ENCODE data around the gene LIAS.
"Not testable (repeated sequence)": the region's sequence is repeated elsewhere in the genome, so short reads cannot be mapped to it uniquely, and the experiment has no call there.

LIAS gene

DNA sequence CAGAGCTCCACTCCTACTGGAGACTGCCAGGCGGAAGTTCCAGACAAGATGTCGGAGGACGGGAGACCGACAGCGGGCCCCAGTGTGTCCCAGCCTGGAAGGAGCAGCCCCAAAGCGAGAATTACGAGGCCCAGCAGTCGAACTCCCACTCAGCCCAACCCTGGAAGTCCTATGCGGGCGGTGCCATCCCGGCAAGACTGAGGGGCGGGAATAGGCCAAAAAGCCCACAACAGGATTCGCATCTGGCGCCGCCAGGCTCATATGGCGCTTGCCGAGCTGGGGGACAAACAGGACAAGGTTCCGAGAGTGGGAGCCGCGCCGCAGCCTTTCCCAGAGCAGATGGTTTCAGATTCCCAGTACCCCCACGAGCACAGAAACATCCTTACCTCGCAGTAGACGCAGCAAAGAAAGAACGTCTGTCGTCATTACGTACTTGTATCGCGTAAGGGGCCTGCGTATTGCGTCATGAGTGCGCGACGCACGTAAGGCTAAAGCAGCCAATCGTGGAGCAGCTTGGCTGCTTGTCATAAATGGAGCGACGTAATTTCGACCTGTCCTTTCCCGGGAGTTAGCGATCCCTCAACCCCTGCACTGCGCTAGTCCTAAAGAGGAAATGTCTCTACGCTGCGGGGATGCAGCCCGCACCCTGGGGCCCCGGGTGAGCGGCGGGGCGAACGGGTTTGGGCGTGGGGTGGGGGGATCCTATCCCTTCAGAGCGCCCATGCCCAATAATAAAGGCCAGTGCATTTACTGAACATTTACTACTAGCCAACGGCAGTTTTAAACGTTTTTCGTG is at the start of gene LIAS, which contains the start of gene RPL9:
Gene LIAS, plus strand, starts transcription at position 552 of the 796 bp plus-strand sequence. Its CDS starts 62 bp downstream, at position 614.
Gene RPL9, minus strand, starts transcription at position 418 of the 796 bp plus-strand sequence. CDS start 483 bp downstream, outside the sequence.
- in situ Hi-C loops (cut with MboI; ENCODE audit: low sequenced_read_pairs) = no loop called here

DNA sequence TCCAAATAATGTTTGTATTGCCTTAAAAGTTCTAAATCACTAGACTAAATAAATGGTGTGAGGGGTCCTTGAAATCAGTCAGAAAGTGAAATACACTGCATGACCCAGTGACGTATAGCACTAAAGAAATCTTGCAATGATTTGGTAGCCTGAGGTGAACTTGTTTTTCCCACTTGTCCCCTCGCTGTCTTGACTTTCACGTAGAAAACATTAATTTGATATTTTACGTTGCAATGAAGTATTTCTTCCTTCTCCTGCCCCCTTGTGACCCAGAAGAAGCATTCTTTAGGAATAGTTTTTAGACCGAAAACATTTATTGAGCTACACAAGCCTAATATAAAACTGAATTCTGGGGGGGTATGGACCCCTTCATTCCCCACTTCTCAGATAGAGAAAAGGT is 48.4 kb upstream of the LIAS start:
- in situ Hi-C loops (cut with MboI; ENCODE audit: low sequenced_read_pairs) = no loop called here

DNA sequence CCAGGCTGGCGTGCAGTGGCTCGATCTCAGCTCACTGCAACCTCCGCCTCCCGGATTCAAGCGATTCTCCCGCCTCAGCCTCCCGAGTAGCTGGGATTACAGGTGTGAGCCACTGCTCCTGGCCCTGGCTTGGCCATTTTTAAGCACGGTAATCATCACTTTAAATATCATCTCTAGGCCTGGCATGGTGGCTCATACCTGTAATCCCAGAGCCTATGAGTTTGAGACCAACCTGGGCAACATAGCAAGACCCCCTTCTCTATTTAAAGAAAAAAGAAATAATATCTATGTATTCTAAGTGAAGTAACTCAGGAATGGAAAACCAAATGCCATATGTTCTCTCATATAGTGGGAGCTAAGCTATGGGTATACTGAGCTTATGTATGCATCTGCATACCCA is 47.3 kb upstream of the LIAS start:
- in situ Hi-C loops (cut with MboI; ENCODE audit: low sequenced_read_pairs) = not testable (repeated sequence)

DNA sequence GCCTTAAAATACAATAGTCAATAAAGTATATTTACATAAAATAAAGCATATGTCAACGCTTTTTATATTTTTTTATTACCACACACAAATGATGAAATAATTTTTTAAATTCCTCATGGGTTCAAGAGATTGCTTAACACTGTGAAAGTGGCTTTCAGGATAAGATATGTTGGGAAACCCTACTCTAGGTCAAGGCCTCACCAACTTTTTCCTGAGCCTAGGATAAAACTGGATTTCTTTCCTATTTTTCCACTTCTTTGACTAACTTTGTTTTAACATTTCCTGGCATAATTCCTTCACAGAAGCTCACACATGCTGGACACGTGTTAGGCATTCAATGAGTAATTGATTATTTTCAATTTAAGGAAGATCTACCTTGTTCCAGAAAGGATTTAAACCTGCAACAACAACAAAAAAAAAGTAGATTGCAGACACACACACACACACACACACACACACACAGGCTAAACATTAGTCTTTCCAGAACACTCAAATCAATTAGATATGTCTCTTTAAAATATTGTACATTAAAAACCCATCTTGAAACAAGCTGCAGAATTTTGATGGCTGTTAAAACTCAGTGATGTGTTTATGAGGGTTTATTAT is 43.1 kb upstream of the LIAS start:
- in situ Hi-C loops (cut with MboI; ENCODE audit: low sequenced_read_pairs) = no loop called here

DNA sequence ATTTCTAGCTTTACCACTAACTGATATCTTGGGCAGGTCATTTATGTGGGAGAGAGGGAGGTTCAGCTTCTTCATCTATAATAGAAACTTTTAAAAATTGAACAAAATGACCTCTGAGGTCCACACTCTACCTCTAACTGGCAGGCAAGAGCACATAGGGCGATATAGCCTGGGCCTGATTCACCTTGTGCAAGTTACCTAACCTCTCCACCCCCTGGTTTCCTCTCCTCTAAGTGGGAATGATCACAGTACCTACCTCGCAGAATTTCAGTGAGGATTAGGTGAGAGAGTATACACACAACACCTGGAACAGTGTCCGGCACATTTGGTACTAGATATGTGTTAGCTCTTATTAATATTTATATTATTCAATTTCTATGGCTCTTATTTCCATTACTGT is 36.6 kb upstream of the LIAS start:
- in situ Hi-C loops (cut with MboI; ENCODE audit: low sequenced_read_pairs) = no loop called here

DNA sequence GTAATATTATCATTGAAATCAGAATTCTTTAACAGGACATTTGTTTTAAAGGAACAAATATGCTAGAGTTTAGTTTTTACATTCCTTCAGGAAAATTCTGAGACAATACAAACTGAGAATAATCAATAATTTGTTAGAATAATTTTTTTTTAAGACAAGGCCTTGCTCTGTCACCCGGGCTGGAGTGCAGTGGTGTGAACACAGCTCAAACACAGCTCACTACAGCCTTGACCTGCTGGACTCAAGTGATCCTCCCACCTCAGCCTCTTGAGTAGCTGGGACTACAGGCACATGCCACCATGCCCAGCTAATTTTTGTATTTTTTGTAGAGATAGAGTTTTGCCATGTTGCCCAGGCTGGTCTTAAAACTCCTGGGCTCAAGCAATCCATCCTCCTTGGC is 33.6 kb upstream of the LIAS start:
- in situ Hi-C loops (cut with MboI; ENCODE audit: low sequenced_read_pairs) = not testable (repeated sequence)

DNA sequence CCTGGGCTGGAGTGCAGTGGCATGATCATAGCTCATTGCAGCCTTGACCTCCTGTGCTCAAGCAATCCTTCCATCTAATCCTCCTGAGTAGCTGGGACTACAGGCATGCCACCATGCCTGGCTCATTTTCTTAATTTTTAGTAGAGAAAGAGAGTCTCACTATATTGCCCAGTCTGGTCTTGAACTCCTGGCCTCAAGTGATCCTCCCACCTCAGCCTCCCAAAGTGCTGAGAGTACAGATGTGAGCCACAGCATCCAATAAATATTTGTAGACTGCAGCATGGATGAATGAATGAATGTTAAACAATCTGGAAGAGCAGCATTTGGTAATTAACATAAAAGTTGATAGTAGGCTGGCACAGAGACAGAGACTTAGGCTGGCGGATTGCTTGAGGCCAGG is 32.1 kb upstream of the LIAS start:
- in situ Hi-C loops (cut with MboI; ENCODE audit: low sequenced_read_pairs) = no loop called here

DNA sequence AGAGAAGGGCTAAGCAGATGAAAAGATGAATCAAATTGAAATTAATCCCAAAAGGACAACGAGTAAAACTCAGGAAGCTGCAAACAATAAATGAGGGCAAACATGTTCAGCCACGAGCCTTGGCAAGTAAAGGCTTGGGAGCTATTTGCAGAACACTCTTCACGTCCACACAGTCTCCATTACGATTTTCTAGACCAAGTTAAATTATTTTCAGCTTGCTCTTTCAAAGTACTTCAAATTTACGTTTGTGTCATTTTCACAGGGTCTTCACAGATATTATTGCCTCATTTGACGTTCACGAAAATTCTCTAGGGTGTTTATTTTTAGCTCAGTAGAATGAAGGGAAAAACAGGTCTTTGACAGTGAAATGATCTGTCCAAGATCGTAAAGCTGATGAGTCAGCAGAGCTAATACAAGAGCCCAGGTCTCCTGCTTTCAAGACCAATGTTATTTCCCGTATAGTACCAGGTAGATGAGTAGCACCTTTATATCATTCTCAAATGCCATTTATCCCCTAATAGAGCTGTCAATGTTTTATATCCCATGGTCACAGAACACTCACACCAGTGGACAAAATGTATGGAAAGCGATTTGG is 31.2 kb upstream of the LIAS start:
- in situ Hi-C loops (cut with MboI; ENCODE audit: low sequenced_read_pairs) = no loop called here

DNA sequence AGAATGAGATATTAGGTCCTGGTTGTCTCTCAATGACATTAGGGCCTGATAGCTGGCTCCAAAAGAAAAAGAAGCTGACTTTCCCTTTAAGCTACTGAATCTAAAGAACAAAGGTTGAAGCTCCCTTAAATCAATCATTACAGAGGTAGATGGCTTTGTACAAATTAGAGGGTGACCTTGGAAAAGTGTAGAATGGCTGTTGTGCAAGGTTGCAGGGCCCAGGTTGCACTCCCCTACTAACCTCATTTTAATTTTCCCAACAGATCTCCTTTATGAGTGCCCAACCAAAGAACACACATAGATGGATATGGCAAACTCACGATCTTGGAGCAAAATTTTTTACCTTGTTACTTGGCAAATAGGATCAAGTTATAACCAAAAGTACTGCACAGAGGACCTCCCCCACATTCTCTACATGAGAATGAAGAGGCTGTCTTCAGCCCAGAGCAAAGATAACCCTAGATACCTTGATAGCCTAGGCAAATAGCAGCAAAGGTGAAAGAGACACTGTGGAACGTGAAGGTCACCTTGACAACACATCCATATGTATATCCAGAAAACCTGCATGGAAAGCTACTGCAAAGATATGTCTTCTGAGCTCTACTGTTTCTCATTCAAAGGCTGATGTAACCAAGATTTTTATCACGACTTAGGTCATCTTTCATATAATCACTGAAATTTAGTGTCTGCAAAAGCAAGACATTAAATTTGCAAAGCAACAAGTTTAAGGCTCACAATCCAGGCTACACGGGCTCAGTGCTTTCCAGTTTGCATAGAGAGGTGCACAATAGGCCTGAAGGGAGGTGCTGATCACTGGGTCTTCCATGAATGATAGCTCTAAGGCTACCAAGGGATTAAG is 29.2 kb upstream of the LIAS start:
- in situ Hi-C loops (cut with MboI; ENCODE audit: low sequenced_read_pairs) = no loop called here

DNA sequence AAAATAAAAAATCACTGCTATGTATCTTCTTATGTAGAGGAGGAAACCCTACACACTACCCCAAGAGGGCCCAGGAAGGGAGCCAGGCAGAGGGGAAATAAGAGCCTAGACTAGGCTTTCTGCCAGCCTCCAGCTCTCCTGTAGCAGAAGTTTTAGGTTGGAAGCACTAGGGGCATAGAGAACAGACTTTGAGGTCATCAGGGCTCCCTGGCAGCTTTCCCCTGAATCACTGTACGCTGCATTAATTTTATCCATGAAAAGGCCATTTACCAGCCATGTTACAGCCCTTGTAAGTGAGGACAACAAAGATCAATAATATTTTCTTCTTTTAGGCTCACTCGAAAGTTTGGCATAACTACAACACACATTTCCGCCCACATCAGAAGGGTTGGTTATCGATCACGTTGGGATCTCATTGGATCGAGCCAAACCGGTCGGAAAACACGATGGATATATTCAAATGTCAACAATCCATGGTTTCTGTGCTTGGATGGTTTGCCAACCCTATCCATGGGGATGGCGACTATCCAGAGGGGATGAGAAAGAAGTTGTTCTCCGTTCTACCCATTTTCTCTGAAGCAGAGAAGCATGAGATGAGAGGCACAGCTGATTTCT is 24.9 kb upstream of the LIAS start:
- in situ Hi-C loops (cut with MboI; ENCODE audit: low sequenced_read_pairs) = no loop called here

DNA sequence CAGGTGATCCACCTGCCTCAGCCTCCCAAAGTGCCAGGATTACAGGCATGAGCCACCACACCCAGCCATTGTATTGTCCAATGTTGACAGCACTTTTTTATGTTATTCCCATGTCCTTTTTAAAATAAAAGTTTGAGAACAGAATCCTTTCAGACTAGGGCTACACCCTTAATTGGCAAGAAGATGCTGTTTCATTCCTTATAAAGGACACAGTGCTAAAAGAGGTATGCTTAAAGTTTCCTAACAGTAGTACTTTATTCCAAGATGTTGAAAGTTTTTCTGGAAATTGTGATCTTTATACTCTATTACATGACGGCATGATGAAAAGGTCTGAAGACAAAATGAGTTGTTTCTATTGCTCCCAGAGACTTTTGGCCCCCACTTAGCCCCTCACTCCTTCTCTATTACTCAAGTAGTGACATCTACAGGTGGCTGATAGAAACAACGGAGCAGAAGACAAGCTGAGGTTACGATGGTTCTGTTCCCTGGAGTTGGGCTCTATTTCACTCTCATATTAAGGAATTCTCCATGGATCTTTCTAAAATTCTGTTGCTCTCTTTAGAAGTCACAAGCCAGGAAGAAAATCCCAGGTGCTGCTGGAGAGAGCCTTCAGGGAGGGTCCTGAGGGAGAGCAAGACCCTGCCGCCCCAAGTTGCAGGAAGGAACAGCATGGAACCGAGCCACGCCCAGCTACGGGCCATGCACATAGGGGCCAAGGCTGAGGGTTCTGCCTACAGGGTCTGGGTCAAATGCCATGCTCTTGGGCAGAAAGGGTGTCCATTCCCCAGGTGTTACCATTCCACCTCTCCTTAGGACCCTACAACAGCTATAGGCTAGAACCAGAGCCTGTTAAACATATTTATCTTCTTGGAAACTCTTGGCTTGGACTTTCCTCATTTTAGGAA is 22.9 kb upstream of the LIAS start:
- in situ Hi-C loops (cut with MboI; ENCODE audit: low sequenced_read_pairs) = no loop called here

DNA sequence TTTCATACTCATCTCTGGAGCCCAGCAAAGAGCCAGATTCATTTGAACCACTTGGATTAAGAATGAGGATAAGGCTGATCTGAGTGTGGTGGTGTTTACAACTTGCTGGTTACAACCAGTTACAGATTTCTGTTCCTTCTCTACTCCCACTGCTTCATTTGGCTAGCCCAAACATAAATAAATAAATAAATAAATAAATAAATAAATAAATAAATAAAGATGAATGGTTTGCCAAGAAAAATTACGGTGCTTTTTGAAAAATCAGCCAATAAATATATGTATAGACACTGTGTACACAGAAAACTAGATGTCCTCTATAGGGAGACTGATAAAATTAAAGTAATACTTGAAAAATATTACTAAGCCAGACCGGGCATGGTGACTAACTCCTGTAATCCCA is 17.3 kb upstream of the LIAS start:
- in situ Hi-C loops (cut with MboI; ENCODE audit: low sequenced_read_pairs) = no loop called here

DNA sequence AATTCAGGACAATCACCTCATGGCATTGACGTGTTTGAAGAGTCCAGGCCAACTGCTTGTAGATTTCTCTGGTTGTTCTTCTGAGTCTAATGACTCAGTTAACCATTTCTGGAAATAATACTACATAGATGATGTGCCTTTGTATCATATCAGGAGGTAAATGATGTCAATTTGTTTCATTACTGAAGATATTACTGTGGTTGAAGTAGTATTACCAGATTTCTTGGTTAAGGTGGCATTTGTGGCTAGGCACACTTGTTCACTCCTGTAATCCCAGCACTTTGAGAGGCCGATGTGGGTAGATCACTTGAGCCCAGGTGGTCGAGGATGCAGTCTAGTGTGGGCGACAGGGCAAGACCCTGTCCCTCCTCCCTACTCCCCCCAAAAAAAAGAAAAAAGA is 15.9 kb upstream of the LIAS start:
- in situ Hi-C loops (cut with MboI; ENCODE audit: low sequenced_read_pairs) = no loop called here

DNA sequence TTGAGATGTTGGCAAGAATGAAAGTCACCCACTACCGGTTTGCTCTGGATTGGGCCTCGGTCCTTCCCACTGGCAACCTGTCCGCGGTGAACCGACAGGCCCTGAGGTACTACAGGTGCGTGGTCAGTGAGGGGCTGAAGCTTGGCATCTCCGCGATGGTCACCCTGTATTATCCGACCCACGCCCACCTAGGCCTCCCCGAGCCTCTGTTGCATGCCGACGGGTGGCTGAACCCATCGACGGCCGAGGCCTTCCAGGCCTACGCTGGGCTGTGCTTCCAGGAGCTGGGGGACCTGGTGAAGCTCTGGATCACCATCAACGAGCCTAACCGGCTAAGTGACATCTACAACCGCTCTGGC is 12.4 kb upstream of the LIAS start:
- in situ Hi-C loops (cut with MboI; ENCODE audit: low sequenced_read_pairs) = no loop called here

DNA sequence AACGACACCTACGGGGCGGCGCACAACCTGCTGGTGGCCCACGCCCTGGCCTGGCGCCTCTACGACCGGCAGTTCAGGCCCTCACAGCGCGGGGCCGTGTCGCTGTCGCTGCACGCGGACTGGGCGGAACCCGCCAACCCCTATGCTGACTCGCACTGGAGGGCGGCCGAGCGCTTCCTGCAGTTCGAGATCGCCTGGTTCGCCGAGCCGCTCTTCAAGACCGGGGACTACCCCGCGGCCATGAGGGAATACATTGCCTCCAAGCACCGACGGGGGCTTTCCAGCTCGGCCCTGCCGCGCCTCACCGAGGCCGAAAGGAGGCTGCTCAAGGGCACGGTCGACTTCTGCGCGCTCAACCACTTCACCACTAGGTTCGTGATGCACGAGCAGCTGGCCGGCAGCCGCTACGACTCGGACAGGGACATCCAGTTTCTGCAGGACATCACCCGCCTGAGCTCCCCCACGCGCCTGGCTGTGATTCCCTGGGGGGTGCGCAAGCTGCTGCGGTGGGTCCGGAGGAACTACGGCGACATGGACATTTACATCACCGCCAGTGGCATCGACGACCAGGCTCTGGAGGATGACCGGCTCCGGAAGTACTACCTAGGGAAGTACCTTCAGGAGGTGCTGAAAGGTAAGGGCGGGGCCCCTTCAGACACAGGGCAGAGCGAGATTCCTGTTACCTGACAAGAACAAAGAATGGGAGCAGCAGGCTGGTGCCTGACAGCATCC is 11.8 kb upstream of the LIAS start:
- in situ Hi-C loops (cut with MboI; ENCODE audit: low sequenced_read_pairs) = no loop called here

DNA sequence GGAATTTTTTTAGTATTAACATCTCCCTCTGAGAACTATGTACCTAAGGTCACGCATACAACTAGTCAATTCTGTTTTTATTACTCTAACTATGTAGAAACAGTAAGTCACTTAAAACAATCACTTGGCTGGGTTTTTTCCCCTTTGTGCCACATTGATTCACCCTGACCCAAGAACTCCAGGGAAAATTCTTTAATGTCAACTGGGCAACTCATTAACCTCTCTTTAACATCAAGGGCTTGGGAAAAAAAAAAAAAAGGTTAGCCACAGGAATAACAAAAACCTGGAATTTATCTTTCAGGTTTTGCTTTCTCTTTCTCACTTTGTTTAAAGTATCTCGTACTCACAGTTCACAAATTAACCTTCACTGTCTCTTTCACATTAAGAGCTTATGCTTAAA is 8.2 kb upstream of the LIAS start:
- in situ Hi-C loops (cut with MboI; ENCODE audit: low sequenced_read_pairs) = no loop called here

DNA sequence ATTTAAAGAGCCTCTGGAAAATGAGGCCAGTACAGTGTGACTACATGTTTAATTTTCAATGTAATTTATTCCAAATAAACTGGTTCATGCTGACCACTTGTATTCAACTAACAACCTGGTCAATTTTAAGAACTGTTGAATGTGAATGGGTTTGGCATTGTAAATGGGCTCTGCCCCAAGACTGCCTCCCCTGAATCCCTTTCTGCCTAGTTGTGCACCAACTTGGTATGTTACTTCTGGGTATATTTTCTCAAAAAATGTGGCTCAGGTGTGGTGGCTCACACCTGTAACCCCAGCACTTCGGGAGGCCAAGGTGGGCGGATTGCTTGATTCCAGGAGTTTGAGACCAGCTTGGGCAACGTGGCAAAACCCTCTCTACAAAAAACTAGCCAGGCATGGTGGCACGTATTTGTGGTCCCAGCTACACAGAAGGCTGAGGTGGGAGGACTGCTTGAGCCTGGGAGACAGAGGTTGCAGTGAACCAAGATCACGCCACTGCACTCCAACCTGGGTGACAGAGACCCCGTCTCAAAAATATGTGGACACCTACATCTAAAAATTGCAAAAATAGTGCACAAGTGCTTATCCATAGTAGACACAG is 7.3 kb upstream of the LIAS start:
- in situ Hi-C loops (cut with MboI; ENCODE audit: low sequenced_read_pairs) = no loop called here

DNA sequence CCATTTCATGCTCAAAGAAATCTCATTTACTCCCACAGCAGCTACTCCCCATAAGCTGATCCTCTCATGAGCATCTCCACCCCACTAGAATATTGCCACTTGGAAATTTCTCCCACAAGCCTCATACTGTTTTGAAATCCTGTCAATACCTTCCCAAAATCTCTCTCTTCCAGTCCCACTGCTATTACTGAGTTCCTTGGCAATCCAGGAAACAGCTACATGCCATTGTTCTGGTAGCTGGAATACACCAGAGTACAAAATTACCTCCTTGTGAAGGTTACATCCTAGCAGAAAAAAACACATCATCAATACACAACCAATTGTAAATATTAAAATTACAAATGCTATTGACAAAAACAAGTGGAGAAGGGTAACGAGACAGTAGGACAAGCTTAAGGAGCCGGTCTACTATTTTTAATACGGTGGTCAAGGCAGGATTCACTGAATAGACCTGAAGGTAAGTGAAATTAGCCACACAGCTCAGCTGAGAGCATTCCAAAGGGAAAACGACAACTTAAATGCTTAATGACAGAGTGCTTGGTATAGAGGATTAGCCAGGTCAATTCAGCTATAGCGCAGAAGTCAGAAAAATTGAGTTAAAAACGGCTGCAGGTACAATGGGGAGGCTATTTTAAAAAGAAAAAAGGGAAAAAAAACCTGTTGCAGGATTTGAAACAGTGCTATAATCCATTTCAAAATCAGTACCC is 6.5 kb upstream of the LIAS start:
- in situ Hi-C loops (cut with MboI; ENCODE audit: low sequenced_read_pairs) = no loop called here

Measured in HL-60/S4 treated with retinoic acid at 250 ng/mL for 4 days and 3 days (cell line).